HEK293T (cell line): ENCODE data around the gene VRK1.

Source experiments
- CTCF ChIA-PET: fragments of 350-600 bp; formaldehyde crosslinking; extraction: SDS; loops from one replicate; lab custom pipeline; 2021; ENCODE audit warnings: antibody characterized with exemption, inconsistent platforms; lab: Yijun Ruan, JAX
- POLR2A ChIA-PET: fragments of 350-600 bp; formaldehyde crosslinking; extraction: SDS; loops from one replicate; lab custom pipeline; 2020; ENCODE audit warnings: antibody characterized with exemption, inconsistent platforms; lab: Yijun Ruan, JAX
- DNase-seq: peaks from one replicate; pipeline ENCODE4 v3.0.0; 2012; ENCODE audit warnings: mixed read lengths; ENCODE audit errors: extremely low spot score
- ARNT ChIP-seq: fragments of 450-650 bp; IDR thresholded peaks from 2 replicates; pipeline ENCODE4 v1.6.1; 2017; ENCODE audit warnings: mild to moderate bottlenecking
- BHLHE40 ChIP-seq: fragments of 450-650 bp; IDR thresholded peaks from 2 replicates; pipeline ENCODE4 v1.6.1; 2016; ENCODE audit warnings: mild to moderate bottlenecking, moderate library complexity, borderline replicate concordance
- CTBP1 ChIP-seq: fragments of 450-650 bp; IDR thresholded peaks from 2 replicates; pipeline ENCODE4 v1.6.1; 2016; ENCODE audit warnings: borderline replicate concordance
- ELF4 ChIP-seq: fragments of 450-650 bp; IDR thresholded peaks from 2 replicates; pipeline ENCODE4 v1.6.1; 2017; ENCODE audit warnings: antibody characterized with exemption
- FOXA1 ChIP-seq: fragments of 450-650 bp; IDR thresholded peaks from 2 replicates; pipeline ENCODE4 v1.6.1; 2016; ENCODE audit warnings: mild to moderate bottlenecking
- FOXK2 ChIP-seq: fragments of 450-650 bp; IDR thresholded peaks from 2 replicates; pipeline ENCODE4 v1.6.1; 2016; ENCODE audit warnings: mild to moderate bottlenecking
- FOXM1 ChIP-seq: fragments of 450-650 bp; IDR thresholded peaks from 2 replicates; pipeline ENCODE4 v1.6.1; 2017; ENCODE audit warnings: mild to moderate bottlenecking, borderline replicate concordance
- HDGF ChIP-seq: fragments of 450-650 bp; IDR thresholded peaks from 2 replicates; pipeline ENCODE4 v1.6.1; 2017; ENCODE audit warnings: antibody characterized with exemption, borderline replicate concordance
- L3MBTL2 ChIP-seq: fragments of 450-650 bp; conservative IDR thresholded peaks from 2 replicates; pipeline ENCODE4 v1.6.1; 2016; ENCODE audit warnings: mild to moderate bottlenecking
- LEF1 ChIP-seq: fragments of 450-650 bp; IDR thresholded peaks from 2 replicates; pipeline ENCODE4 v1.6.1; 2017; ENCODE audit warnings: mild to moderate bottlenecking, borderline replicate concordance
- NFRKB ChIP-seq: fragments of 450-650 bp; IDR thresholded peaks from 2 replicates; pipeline ENCODE4 v1.6.1; 2016; ENCODE audit warnings: mild to moderate bottlenecking, moderate library complexity
- PKNOX1 ChIP-seq: fragments of 450-650 bp; IDR thresholded peaks from 2 replicates; pipeline ENCODE4 v1.6.1; 2016
- SP1 ChIP-seq: fragments of 450-650 bp; IDR thresholded peaks from 2 replicates; pipeline ENCODE4 v1.6.1; 2017
- SUZ12 ChIP-seq: fragments of 450-650 bp; IDR thresholded peaks from 2 replicates; pipeline ENCODE4 v1.6.1; 2016; ENCODE audit warnings: mild to moderate bottlenecking
- TARDBP ChIP-seq: fragments of 450-650 bp; IDR thresholded peaks from 2 replicates; pipeline ENCODE4 v1.6.1; 2016
- ZNF384 ChIP-seq: fragments of 450-650 bp; IDR thresholded peaks from 2 replicates; pipeline ENCODE4 v1.6.1; 2016

VRK1 gene

GRCh38 chr14:96804895-96805294, 7.7 kb downstream of the VRK1 start:
- TF ChIP-seq FOXK2 (no peak), ZNF384 (no peak), BHLHE40 (no peak), FOXM1 (no peak), ARNT (no peak), NFRKB (no peak), FOXA1 (no peak), SP1 (no peak), LEF1 (no peak), L3MBTL2 (no peak), TARDBP (no peak), CTBP1 (no peak)
- no peak for DNase-seq
- POLR2A ChIA-PET = no interaction called here
- CTCF ChIA-PET = no interaction called here

GRCh38 chr14:96805956-96806355, 8.8 kb downstream of the VRK1 start:
- no peak for TF ChIP-seq BHLHE40
- TF ChIP-seq FOXM1 = no peak
- TF ChIP-seq HDGF = no peak
- TF ChIP-seq ELF4 = no peak
- no peak for TF ChIP-seq SP1
- TF ChIP-seq FOXK2 = no peak
- no peak for TF ChIP-seq L3MBTL2
- TF ChIP-seq CTBP1 = no peak
- TF ChIP-seq PKNOX1 = no peak
- TF ChIP-seq ARNT = no peak
- no peak for TF ChIP-seq LEF1
- TF ChIP-seq SUZ12 = no peak
- DNase-seq = no peak
- ChIA-PET POLR2A (no interaction called here), CTCF (no interaction called here)

- ChIA-PET CTCF (no interaction called here), POLR2A (interaction anchor here (1.4 kb wide), 1 partner anchor 10 kb away, joined by 5 read pairs; no protein-coding TSS in a partner anchor)
- no peak for TF ChIP-seq CTBP1
- TF ChIP-seq BHLHE40 = no peak
- no peak for TF ChIP-seq FOXK2
- TF ChIP-seq HDGF = no peak
- no peak for TF ChIP-seq FOXM1
- no peak for TF ChIP-seq L3MBTL2
- no peak for TF ChIP-seq LEF1
- no peak for TF ChIP-seq ARNT
- TF ChIP-seq FOXA1 = no peak
- no peak for DNase-seq
Observed at GRCh38 chr14:96806836-96807235, 9.7 kb downstream of the VRK1 start.

- CTCF ChIA-PET = no interaction called here
- TF ChIP-seq FOXM1 (no peak), NFRKB (no peak), ARNT (no peak), HDGF (no peak), L3MBTL2 (no peak), LEF1 (no peak), ZNF384 (no peak), TARDBP (no peak), FOXK2 (no peak), SUZ12 (no peak), SP1 (no peak)
- POLR2A ChIA-PET = interaction anchor here (1.0 kb wide), 1 partner anchor 15 kb away, joined by 4 read pairs; no protein-coding TSS in a partner anchor
- no peak for DNase-seq
Observed at GRCh38 chr14:96808619-96809406, 11.6 kb downstream of the VRK1 start.

- CTCF ChIA-PET = no interaction called here
- DNase-seq = no peak
- TF ChIP-seq CTBP1 = no peak
- no peak for TF ChIP-seq SUZ12
- no peak for TF ChIP-seq ARNT
- TF ChIP-seq FOXM1 = no peak
- no peak for TF ChIP-seq PKNOX1
- no peak for TF ChIP-seq HDGF
- no peak for TF ChIP-seq LEF1
- no peak for TF ChIP-seq BHLHE40
- TF ChIP-seq ZNF384 = no peak
- TF ChIP-seq FOXK2 = no peak
- POLR2A ChIA-PET = no interaction called here
Observed at GRCh38 chr14:96811265-96811664, 14.1 kb downstream of the VRK1 start.

GRCh38 chr14:96811985-96812667, 14.9 kb downstream of the VRK1 start:
- no peak for TF ChIP-seq CTBP1
- no peak for TF ChIP-seq L3MBTL2
- TF ChIP-seq ARNT = no peak
- TF ChIP-seq ZNF384 = no peak
- TF ChIP-seq NFRKB = no peak
- TF ChIP-seq SUZ12 = no peak
- no peak for TF ChIP-seq FOXM1
- no peak for TF ChIP-seq PKNOX1
- no peak for TF ChIP-seq LEF1
- TF ChIP-seq FOXA1 = no peak
- no peak for TF ChIP-seq ELF4
- TF ChIP-seq HDGF = no peak
- DNase-seq = no peak
- ChIA-PET CTCF (no interaction called here), POLR2A (no interaction called here)
